ENCODE results near the gene POU2F3. TPM values are rescaled to one million over a fixed set of nuclear protein-coding genes. Genes with fewer than 3 reads are reported as not detected.

Gene POU2F3
- not detected for total RNA-seq

DNA sequence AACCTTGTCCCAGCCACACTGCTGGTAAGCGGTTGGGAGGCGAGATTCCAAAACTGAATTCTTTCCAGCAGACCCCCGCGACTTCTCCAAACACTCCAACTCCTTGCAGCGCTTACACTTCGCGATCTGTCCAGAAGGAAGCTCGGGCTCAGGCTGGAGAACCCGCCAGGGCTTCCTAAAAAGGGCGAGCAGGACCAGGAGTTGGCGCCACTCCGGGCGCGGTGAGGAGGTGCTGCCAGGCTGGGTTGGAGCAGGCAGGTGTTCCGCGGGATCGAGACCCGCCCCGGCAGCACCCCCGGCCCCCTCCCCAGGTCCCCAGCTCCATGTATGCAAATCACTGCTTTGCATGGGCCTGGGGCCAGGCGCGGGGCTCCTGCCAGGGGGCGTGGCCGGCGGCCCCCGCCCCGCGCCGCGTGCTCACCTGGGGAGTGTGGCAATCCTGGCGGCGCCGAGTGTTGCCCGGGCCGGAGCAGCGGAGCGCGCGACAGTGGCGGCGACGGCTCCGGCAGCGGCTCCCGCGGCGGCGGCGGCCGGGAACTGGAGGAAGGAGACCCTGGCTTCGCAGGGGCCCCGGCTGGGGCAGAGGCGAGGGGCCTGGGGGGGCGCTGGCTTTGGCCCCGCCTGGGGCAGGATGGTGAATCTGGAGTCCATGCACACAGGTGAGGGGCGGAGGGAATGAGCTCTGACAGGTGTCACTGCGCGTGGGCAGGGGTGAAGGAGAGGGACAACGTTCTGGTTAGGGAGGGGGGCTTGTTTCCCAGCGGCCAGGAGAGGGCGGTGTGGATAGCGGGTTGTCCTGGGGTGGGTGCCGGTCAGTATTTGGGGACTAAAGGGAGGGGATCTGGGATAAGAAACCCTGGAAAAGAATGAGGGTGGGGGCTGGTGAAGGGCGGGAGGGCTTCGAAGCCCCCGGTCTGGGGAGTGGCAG is at the start of gene POU2F3:
TSS of gene POU2F3 (plus strand) at position 428 of the 928 bp plus-strand sequence. CDS start at position 632, 204 bp downstream.
- intact Hi-C loops (cut with DNase I), result loop anchor here (5.0 kb wide), 1 partner anchor 62 kb away; no protein-coding TSS in a partner anchor
- no peaks in the 10 kb centered on the region for H3K36me3 ChIP-seq
- DNase-seq (ENCODE audit: extremely low spot score), result no peak
- peaks cover 0 to 10% (median 9%) of the 10 kb centered on the region in 4 donors for H3K4me1 ChIP-seq
- H3K27me3 ChIP-seq, result peaks cover 0 to 73% (median 23%) of the 10 kb centered on the region in 4 donors
- H3K9me3 ChIP-seq, result no peaks in the 10 kb centered on the region
- H3K27ac ChIP-seq (replicated peaks in 1 of 4), result no peak within 1 kb of the TSS
- peak within 1 kb of the TSS in 2 of 4 donors; percentile 20 to 22 for H3K4me3 ChIP-seq
- TF ChIP-seq, protein P1, sequence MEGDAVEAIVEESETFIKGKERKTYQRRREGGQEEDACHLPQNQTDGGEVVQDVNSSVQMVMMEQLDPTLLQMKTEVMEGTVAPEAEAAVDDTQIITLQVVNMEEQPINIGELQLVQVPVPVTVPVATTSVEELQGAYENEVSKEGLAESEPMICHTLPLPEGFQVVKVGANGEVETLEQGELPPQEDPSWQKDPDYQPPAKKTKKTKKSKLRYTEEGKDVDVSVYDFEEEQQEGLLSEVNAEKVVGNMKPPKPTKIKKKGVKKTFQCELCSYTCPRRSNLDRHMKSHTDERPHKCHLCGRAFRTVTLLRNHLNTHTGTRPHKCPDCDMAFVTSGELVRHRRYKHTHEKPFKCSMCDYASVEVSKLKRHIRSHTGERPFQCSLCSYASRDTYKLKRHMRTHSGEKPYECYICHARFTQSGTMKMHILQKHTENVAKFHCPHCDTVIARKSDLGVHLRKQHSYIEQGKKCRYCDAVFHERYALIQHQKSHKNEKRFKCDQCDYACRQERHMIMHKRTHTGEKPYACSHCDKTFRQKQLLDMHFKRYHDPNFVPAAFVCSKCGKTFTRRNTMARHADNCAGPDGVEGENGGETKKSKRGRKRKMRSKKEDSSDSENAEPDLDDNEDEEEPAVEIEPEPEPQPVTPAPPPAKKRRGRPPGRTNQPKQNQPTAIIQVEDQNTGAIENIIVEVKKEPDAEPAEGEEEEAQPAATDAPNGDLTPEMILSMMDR (IDR thresholded peaks at IDR 0.05), result no peak
- no peak for TF ChIP-seq POLR2A (IDR thresholded peaks at IDR 0.05; ENCODE audit: low read depth)
- no peak for TF ChIP-seq EP300 (IDR thresholded peaks at IDR 0.05)
- TF ChIP-seq POLR2AphosphoS5 (IDR thresholded peaks at IDR 0.05), result no peak
- 15% methylated on average over 43 of the region's 66 CpGs for WGBS

DNA sequence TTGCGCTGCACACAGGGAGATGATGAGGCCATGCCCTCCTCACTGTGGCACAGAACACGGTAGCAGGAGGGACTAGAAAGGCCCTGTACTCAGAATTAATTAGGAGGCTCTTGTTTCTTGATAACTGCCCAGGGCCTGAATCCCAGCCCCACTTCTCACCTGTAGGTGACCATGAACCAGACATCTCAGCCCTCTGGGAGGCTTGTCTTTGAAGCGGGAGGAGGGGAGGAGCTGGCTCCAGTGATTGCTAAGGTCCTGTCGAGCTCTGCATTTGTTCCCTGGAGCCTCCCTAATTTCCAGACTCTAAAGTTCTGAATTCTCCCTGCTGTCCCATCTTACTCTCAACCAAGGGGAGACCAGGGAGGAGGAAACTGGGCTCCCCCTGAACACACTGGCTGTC is 48.9 kb upstream of the POU2F3 start:
- Histone ChIP-seq H3K4me3 (no peak overlapping the region), H3K4me1 (peaks cover 11 to 34% (median 22%) of the 10 kb centered on the region in 4 donors), H3K9me3 (no peaks in the 10 kb centered on the region), H3K36me3 (no peaks in the 10 kb centered on the region), H3K27ac (replicated peaks in 1 of 4) (no peak overlapping the region), H3K27me3 (no peaks in the 10 kb centered on the region)
- intact Hi-C loops (cut with DNase I), result no loop called here
- 93% methylated on average over 4 of the region's 4 CpGs for WGBS
- no peak for DNase-seq (ENCODE audit: extremely low spot score)
- TF ChIP-seq, protein P1 (IDR thresholded peaks at IDR 0.05), result no peak
- TF ChIP-seq POLR2AphosphoS5 (IDR thresholded peaks at IDR 0.05), result no peak
- TF ChIP-seq POLR2A (IDR thresholded peaks at IDR 0.05; ENCODE audit: low read depth), result no peak
- TF ChIP-seq EP300 (IDR thresholded peaks at IDR 0.05), result no peak

DNA sequence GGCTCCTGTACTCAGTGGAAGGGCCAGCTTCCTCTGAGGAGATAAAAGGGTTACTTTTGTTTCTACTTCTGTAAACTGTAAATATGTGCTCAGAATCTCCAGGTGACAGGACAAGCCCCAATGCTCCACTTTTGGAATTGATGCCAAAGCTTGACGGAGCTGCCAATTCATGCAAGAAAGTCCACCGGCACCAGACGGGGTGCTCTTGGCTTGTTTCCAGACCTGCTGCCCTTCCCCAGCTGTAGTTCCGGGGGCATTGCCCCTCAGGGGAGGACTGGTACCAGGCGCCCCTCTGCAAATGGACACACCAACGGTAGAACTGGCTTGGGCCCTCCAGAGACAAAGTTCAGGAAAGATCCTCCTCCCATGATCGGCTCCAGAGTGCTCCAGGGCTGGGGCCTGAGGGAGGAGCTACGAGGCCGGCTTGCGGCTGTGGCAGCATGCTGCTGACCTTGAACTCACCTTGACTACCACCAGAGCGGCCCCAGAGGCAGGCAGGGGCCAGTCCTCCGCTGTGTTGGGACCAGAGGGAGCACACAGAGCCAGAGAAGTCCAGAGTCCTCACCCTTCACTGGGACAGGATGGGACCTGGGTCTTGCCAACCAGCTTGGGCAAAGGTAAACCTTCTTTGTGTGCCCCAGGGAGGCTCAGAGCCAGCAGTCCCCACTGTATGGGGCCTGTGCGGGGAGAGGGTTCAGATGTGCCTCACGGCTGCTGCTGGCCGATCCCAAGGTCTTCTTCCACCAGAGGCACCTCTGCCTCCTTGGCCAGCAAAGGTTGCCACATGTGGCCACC is 46.9 kb upstream of the POU2F3 start:
- Histone ChIP-seq H3K9me3 (no peaks in the 10 kb centered on the region), H3K4me3 (no peak overlapping the region), H3K4me1 (peaks cover 0 to 34% (median 12%) of the 10 kb centered on the region in 4 donors), H3K36me3 (no peaks in the 10 kb centered on the region), H3K27ac (replicated peaks in 1 of 4) (no peak overlapping the region), H3K27me3 (peaks cover 0 to 11% (median 0%) of the 10 kb centered on the region in 4 donors)
- TF ChIP-seq, protein P1 (IDR thresholded peaks at IDR 0.05), result no peak
- TF ChIP-seq EP300 (IDR thresholded peaks at IDR 0.05), result no peak
- no peak for TF ChIP-seq POLR2A (IDR thresholded peaks at IDR 0.05; ENCODE audit: low read depth)
- no peak for TF ChIP-seq POLR2AphosphoS5 (IDR thresholded peaks at IDR 0.05)
- WGBS, result 98% methylated on average over 5 of the region's 15 CpGs
- intact Hi-C loops (cut with DNase I), result no loop called here
- no peak for DNase-seq (ENCODE audit: extremely low spot score)

DNA sequence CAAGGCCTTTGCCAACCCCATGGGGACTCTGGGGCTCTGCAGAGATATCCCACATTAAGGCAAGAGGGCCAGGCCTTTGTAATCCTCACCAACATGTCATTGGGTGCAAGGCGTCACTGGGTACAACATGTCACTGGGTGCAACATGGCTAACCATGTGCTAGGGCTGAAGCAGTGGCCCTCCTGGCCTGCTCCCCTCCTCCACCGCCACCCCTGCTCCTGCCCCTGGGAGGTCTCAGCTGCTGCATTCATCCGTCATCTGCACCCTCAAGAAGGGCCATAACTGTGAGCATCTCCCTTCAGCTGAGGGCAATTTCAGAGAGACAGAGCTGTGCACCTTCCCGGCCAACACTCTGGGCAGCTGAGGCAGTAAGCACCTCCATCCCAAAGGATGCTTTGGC is 45.8 kb upstream of the POU2F3 start:
- 89% methylated on average over 3 of the region's 4 CpGs for WGBS
- H3K27me3 ChIP-seq, result peaks cover 0 to 21% (median 0%) of the 10 kb centered on the region in 4 donors
- no peak for DNase-seq (ENCODE audit: extremely low spot score)
- no peaks in the 10 kb centered on the region for H3K36me3 ChIP-seq
- no peaks in the 10 kb centered on the region for H3K9me3 ChIP-seq
- H3K4me1 ChIP-seq, result peaks cover 0 to 37% (median 11%) of the 10 kb centered on the region in 4 donors
- H3K27ac ChIP-seq (replicated peaks in 1 of 4), result no peak overlapping the region
- intact Hi-C loops (cut with DNase I), result no loop called here
- no peak for TF ChIP-seq EP300 (IDR thresholded peaks at IDR 0.05)
- no peak for TF ChIP-seq POLR2A (IDR thresholded peaks at IDR 0.05; ENCODE audit: low read depth)
- TF ChIP-seq, protein P1 (IDR thresholded peaks at IDR 0.05), result no peak
- TF ChIP-seq POLR2AphosphoS5 (IDR thresholded peaks at IDR 0.05), result no peak
- no peak overlapping the region for H3K4me3 ChIP-seq

All from esophagus muscularis mucosa (tissue), 4 donors.